Stimulated activated CD4-positive, alpha-beta T cell treated with anti-CD3 and anti-CD28 coated beads, Interleukin-2, amount 100 ng/mL, for 4 hours (primary cell): ENCODE measurements around the gene CLEC1B.
"Not testable (repeated sequence)": the region's sequence is repeated elsewhere in the genome, so short reads cannot be mapped to it uniquely, and the experiment has no call there.

ENCODE experiments used
- DNase-seq: peaks from one replicate; pipeline ENCODE4 v3.0.0-alpha.2; 2020; ENCODE audit warnings: low read depth

CLEC1B gene

GRCh38 chr12:9974731-9975130 lies 24.2 kb downstream of the CLEC1B start:
- not testable (repeated sequence) for DNase-seq

- no peak for DNase-seq
Observed at GRCh38 chr12:9973949-9974348, 25.0 kb downstream of the CLEC1B start.

GRCh38 chr12:9971181-9971580 lies 27.7 kb downstream of the CLEC1B start, which contains the start of gene CLEC12A:
CLEC12A (plus strand) TSS chr12:9971409; CDS start chr12:9971597, 188 bp downstream.
- DNase-seq = no peak

GRCh38 chr12:9969673-9970072 lies 29.2 kb downstream of the CLEC1B start:
- no peak for DNase-seq

GRCh38 chr12:9961901-9962300 lies 37.0 kb downstream of the CLEC1B start:
- DNase-seq = no peak

GRCh38 chr12:9961106-9961505 lies 37.8 kb downstream of the CLEC1B start:
- DNase-seq = no peak

GRCh38 chr12:9960590-9960989 lies 38.3 kb downstream of the CLEC1B start:
- DNase-seq = no peak

GRCh38 chr12:9957834-9958233 lies 41.1 kb downstream of the CLEC1B start:
- DNase-seq = no peak

- DNase-seq = not testable (repeated sequence)
Observed at GRCh38 chr12:9952954-9953729, 45.8 kb downstream of the CLEC1B start.

GRCh38 chr12:9951026-9951675 lies 47.8 kb downstream of the CLEC1B start:
- no peak for DNase-seq

GRCh38 chr12:9948606-9949296 lies 50.2 kb downstream of the CLEC1B start:
- no peak for DNase-seq

GRCh38 chr12:9947674-9948073 lies 51.2 kb downstream of the CLEC1B start:
- no peak for DNase-seq

GRCh38 chr12:9944391-9944790 lies 54.5 kb downstream of the CLEC1B start:
- no peak for DNase-seq

GRCh38 chr12:9943240-9943639 lies 55.7 kb downstream of the CLEC1B start:
- no peak for DNase-seq
